ENCODE measurements around the gene TREM1.
"Not testable (repeated sequence)": the region's sequence is repeated elsewhere in the genome, so short reads cannot be mapped to it uniquely, and the experiment has no call there.

TREM1 gene

GRCh38 chr6:41297248-41297647, 10.8 kb upstream of the TREM1 start:
- not testable (repeated sequence) for DNase-seq (ENCODE audit: low read depth)

- DNase-seq (ENCODE audit: low read depth) = no peak
Observed at GRCh38 chr6:41294214-41294872, 7.9 kb upstream of the TREM1 start.

- no peak for DNase-seq (ENCODE audit: low read depth)
Observed at GRCh38 chr6:41291717-41292116, 5.2 kb upstream of the TREM1 start.

- no peak for DNase-seq (ENCODE audit: low read depth)
Observed at GRCh38 chr6:41289815-41290214, 3.3 kb upstream of the TREM1 start.

GRCh38 chr6:41288754-41289129, 2.3 kb upstream of the TREM1 start:
- no peak for DNase-seq (ENCODE audit: low read depth)

- DNase-seq (ENCODE audit: low read depth) = peak; percentile 73
Observed at GRCh38 chr6:41288030-41288753, 1.7 kb upstream of the TREM1 start.

- DNase-seq (ENCODE audit: low read depth) = peak; percentile 86
Observed at GRCh38 chr6:41284726-41285125, 1.8 kb downstream of the TREM1 start.

GRCh38 chr6:41283600-41283999, 2.9 kb downstream of the TREM1 start:
- no peak for DNase-seq (ENCODE audit: low read depth)

GRCh38 chr6:41280381-41281057, 6.0 kb downstream of the TREM1 start:
- no peak for DNase-seq (ENCODE audit: low read depth)

- DNase-seq (ENCODE audit: low read depth) = peak; percentile 63
Observed at GRCh38 chr6:41278699-41279405, 7.6 kb downstream of the TREM1 start.

GRCh38 chr6:41277605-41278004, 8.9 kb downstream of the TREM1 start:
- DNase-seq (ENCODE audit: low read depth) = no peak

- no peak for DNase-seq (ENCODE audit: low read depth)
Observed at GRCh38 chr6:41275489-41275888, 11.0 kb downstream of the TREM1 start.

- no peak for DNase-seq (ENCODE audit: low read depth)
Observed at GRCh38 chr6:41274256-41274655, 12.2 kb downstream of the TREM1 start.

GRCh38 chr6:41273714-41274113, 12.8 kb downstream of the TREM1 start:
- no peak for DNase-seq (ENCODE audit: low read depth)

GRCh38 chr6:41272591-41273240, 13.8 kb downstream of the TREM1 start:
- no peak for DNase-seq (ENCODE audit: low read depth)

- no peak for DNase-seq (ENCODE audit: low read depth)
Observed at GRCh38 chr6:41271901-41272395, 14.5 kb downstream of the TREM1 start.

GRCh38 chr6:41269716-41270115, 16.8 kb downstream of the TREM1 start:
- DNase-seq (ENCODE audit: low read depth) = no peak

- no peak for DNase-seq (ENCODE audit: low read depth)
Observed at GRCh38 chr6:41269166-41269565, 17.3 kb downstream of the TREM1 start.

GRCh38 chr6:41268478-41268877, 18.0 kb downstream of the TREM1 start:
- DNase-seq (ENCODE audit: low read depth) = no peak

- no peak for DNase-seq (ENCODE audit: low read depth)
Observed at GRCh38 chr6:41266541-41266940, 19.9 kb downstream of the TREM1 start.

GRCh38 chr6:41263267-41263666, 23.2 kb downstream of the TREM1 start:
- DNase-seq (ENCODE audit: low read depth) = no peak

- no peak for DNase-seq (ENCODE audit: low read depth)
Observed at GRCh38 chr6:41262401-41262800, 24.1 kb downstream of the TREM1 start.
